Endodermal cell (in vitro differentiated cells): Measurements from ENCODE around the gene HLA-DOA. TPM values are rescaled to one million over a fixed set of nuclear protein-coding genes. Genes with fewer than 3 reads are reported as not detected.

Experiments
- DNase-seq: peaks from one replicate; pipeline ENCODE4 v3.0.0-alpha.2; 2017
- H3K27ac ChIP-seq: 2 replicates; pipeline ENCODE4 v1.5.1; 2013; ENCODE audit warnings: mild to moderate bottlenecking, low read depth, low read length, moderate library complexity
- H3K27me3 ChIP-seq: 2 replicates; pipeline ENCODE4 v1.6.1; 2013; ENCODE audit warnings: mild to moderate bottlenecking, low read length, moderate library complexity; ENCODE audit not compliant: insufficient read depth, control insufficient read depth, poor library complexity, severe bottlenecking
- H3K36me3 ChIP-seq: 2 replicates; pipeline ENCODE4 v1.7.0; 2013; ENCODE audit warnings: mild to moderate bottlenecking, low read length, moderate library complexity; ENCODE audit not compliant: control insufficient read depth, insufficient read depth
- H3K4me1 ChIP-seq: one replicate; pipeline ENCODE4 v1.7.0; 2013; ENCODE audit warnings: low read length; ENCODE audit not compliant: control insufficient read depth, insufficient read depth
- H3K4me3 ChIP-seq: 2 replicates; pipeline ENCODE4 v1.5.1; 2013; ENCODE audit warnings: mild to moderate bottlenecking, low read length, moderate library complexity
- H3K9ac ChIP-seq: 2 replicates; pipeline ENCODE4 v1.6.1; 2013; ENCODE audit warnings: mild to moderate bottlenecking, low read length, moderate library complexity; ENCODE audit not compliant: poor library complexity, severe bottlenecking; ENCODE audit errors: extremely low read depth
- H3K9me3 ChIP-seq: 2 replicates; pipeline ENCODE4 v1.6.1; 2013; ENCODE audit warnings: mild to moderate bottlenecking, low read length, moderate library complexity; ENCODE audit not compliant: control insufficient read depth
- H3K27ac Mint-ChIP-seq: 2 replicates; pipeline ENCODE4 v1.8.0; 2020; ENCODE audit warnings: mixed read lengths
- H3K27me3 Mint-ChIP-seq: 2 replicates; pipeline ENCODE4 v1.8.0; 2021; ENCODE audit warnings: mild to moderate bottlenecking, mixed read lengths; ENCODE audit not compliant: insufficient read depth
- H3K36me3 Mint-ChIP-seq: 2 replicates; pipeline ENCODE4 v1.8.0; 2020; ENCODE audit warnings: low read depth, mixed read lengths
- H3K4me1 Mint-ChIP-seq: 2 replicates; pipeline ENCODE4 v1.8.0; 2020; ENCODE audit warnings: mixed read lengths
- H3K4me3 Mint-ChIP-seq: 2 replicates; pipeline ENCODE4 v1.8.0; 2020; ENCODE audit warnings: mild to moderate bottlenecking, moderate library complexity, mixed read lengths
- H3K9me3 Mint-ChIP-seq: 2 replicates; pipeline ENCODE4 v1.8.0; 2020; ENCODE audit warnings: mild to moderate bottlenecking, mixed read lengths
- CTCF ChIP-seq: fragments of 200-600 bp; sonication (generic); conservative IDR thresholded peaks from 2 replicates; pipeline ENCODE4 v1.5.0; 2021; ENCODE audit warnings: antibody characterized with exemption, mild to moderate bottlenecking
- WGBS, 2 experiments: methylation state at CpG; one replicate each; pipeline versions ENCODE4 v1.1.5 to v1.1.7; 2013; ENCODE audit warnings: missing lambda C conversion rate in 2 of 2, mixed read lengths in 1 of 2; ENCODE audit not compliant: insufficient coverage in 1 of 2, insufficient read length in 1 of 2; 5-methylcytosine and 5-hydroxymethylcytosine counted together
- total RNA-seq, 2 donors: library from RNA; stranded (reverse); fragmentation: NEBNext Ultra II Directional in 1 of 2; extraction: Animal tissue kit (Norgen Biotek cat#: 25700) in 1 of 2; gene quantifications; 2 replicates in 1 of 2; 3 replicates in 1 of 2; pipeline ENCODE4 v1.2.1, GENCODE V29; 2021

The HLA-DOA gene
- total RNA-seq, 2 donors from 2014 or later, result 10.6 to 11.1 TPM

- peak overlapping the region; percentile 98 for H3K4me3 Mint-ChIP-seq
- Histone ChIP-seq H3K27ac (peak overlapping the region; percentile 99), H3K36me3 (peaks cover 38% of the 10 kb centered on the region), H3K9ac (peak overlapping the region; percentile 99), H3K4me1 (no peaks in the 10 kb centered on the region), H3K9me3 (no peaks in the 10 kb centered on the region), H3K4me3 (peak overlapping the region; percentile 92), H3K27me3 (no peaks in the 10 kb centered on the region)
- peak; percentile 93 for DNase-seq
- H3K36me3 Mint-ChIP-seq, result peaks cover 42% of the 10 kb centered on the region
- no peaks in the 10 kb centered on the region for H3K27me3 Mint-ChIP-seq
- no peak for TF ChIP-seq CTCF
- peak overlapping the region; percentile 100 for H3K27ac Mint-ChIP-seq
- H3K9me3 Mint-ChIP-seq, result no peaks in the 10 kb centered on the region
- peaks cover 19% of the 10 kb centered on the region for H3K4me1 Mint-ChIP-seq
- 0% methylated on average over 5 to 32 of the region's 43 CpGs for WGBS, 2 experiments
These were observed 38.8 kb downstream of the HLA-DOA start for GRCh38 chr6:32970413-32971241.

GRCh38 chr6:32969685-32970412, 39.5 kb downstream of the HLA-DOA start:
- Mint-ChIP-seq H3K4me3 (peak overlapping the region; percentile 98), H3K36me3 (peaks cover 34% of the 10 kb centered on the region), H3K27ac (peak overlapping the region; percentile 100), H3K4me1 (peaks cover 13% of the 10 kb centered on the region), H3K9me3 (no peaks in the 10 kb centered on the region), H3K27me3 (no peaks in the 10 kb centered on the region)
- peak overlapping the region; percentile 90 for H3K4me3 ChIP-seq
- H3K36me3 ChIP-seq, result peaks cover 30% of the 10 kb centered on the region
- peak; percentile 93 for DNase-seq
- H3K9me3 ChIP-seq, result no peaks in the 10 kb centered on the region
- H3K27me3 ChIP-seq, result no peaks in the 10 kb centered on the region
- peak; percentile 48 for TF ChIP-seq CTCF
- H3K9ac ChIP-seq, result peak overlapping the region; percentile 99
- 0% methylated on average over 6 to 19 of the region's 19 CpGs for WGBS, 2 experiments
- H3K4me1 ChIP-seq, result no peaks in the 10 kb centered on the region
- peak overlapping the region; percentile 99 for H3K27ac ChIP-seq

- H3K4me3 ChIP-seq, result peak overlapping the region; percentile 90
- H3K27me3 ChIP-seq, result no peaks in the 10 kb centered on the region
- peak overlapping the region; percentile 99 for H3K9ac ChIP-seq
- H3K36me3 Mint-ChIP-seq, result peaks cover 26% of the 10 kb centered on the region
- H3K4me1 Mint-ChIP-seq, result peaks cover 17% of the 10 kb centered on the region
- H3K9me3 ChIP-seq, result no peaks in the 10 kb centered on the region
- H3K4me3 Mint-ChIP-seq, result peak overlapping the region; percentile 98
- TF ChIP-seq CTCF, result peak; percentile 38
- peak overlapping the region; percentile 99 for H3K27ac ChIP-seq
- DNase-seq, result peak; percentile 95
- peak overlapping the region; percentile 100 for H3K27ac Mint-ChIP-seq
- no peaks in the 10 kb centered on the region for H3K27me3 Mint-ChIP-seq
- 0% methylated on average over 2 to 39 of the region's 40 CpGs for WGBS, 2 experiments
- no peaks in the 10 kb centered on the region for H3K9me3 Mint-ChIP-seq
- peaks cover 22% of the 10 kb centered on the region for H3K36me3 ChIP-seq
- H3K4me1 ChIP-seq, result no peaks in the 10 kb centered on the region
These were observed 40.3 kb downstream of the HLA-DOA start for GRCh38 chr6:32968867-32969684.
